ENCODE data around the gene RCE1. TPM values are rescaled to one million over a fixed set of nuclear protein-coding genes. Genes with fewer than 3 reads are reported as not detected.

RCE1 gene
- total RNA-seq, 1 experiment from 2014 or later, result 43.7 TPM

GRCh38 chr11:66800720-66801428 is 42.4 kb upstream of the RCE1 start:
- no TSS peak for BruUV-seq (replicated peaks)
- no peak overlapping the region for H3K27ac ChIP-seq (ENCODE audit: low read length)
- no peaks in the 10 kb centered on the region for H3K36me3 ChIP-seq (ENCODE audit: control insufficient read depth, insufficient read depth, low read length)
- TF ChIP-seq POLR2AphosphoS5 (IDR thresholded peaks at IDR 0.05; ENCODE audit: low read depth, low read length) (no peak), TCF7L2 (IDR thresholded peaks at IDR 0.05; ENCODE audit: low read depth, low read length) (no peak), SIN3A (IDR thresholded peaks at IDR 0.05; ENCODE audit: borderline replicate concordance, insufficient read depth, low read depth, low read length) (no peak)
- TF ChIP-seq, protein P1, sequence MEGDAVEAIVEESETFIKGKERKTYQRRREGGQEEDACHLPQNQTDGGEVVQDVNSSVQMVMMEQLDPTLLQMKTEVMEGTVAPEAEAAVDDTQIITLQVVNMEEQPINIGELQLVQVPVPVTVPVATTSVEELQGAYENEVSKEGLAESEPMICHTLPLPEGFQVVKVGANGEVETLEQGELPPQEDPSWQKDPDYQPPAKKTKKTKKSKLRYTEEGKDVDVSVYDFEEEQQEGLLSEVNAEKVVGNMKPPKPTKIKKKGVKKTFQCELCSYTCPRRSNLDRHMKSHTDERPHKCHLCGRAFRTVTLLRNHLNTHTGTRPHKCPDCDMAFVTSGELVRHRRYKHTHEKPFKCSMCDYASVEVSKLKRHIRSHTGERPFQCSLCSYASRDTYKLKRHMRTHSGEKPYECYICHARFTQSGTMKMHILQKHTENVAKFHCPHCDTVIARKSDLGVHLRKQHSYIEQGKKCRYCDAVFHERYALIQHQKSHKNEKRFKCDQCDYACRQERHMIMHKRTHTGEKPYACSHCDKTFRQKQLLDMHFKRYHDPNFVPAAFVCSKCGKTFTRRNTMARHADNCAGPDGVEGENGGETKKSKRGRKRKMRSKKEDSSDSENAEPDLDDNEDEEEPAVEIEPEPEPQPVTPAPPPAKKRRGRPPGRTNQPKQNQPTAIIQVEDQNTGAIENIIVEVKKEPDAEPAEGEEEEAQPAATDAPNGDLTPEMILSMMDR (IDR thresholded peaks at IDR 0.05), result no peak
- TF ChIP-seq, protein P2, sequence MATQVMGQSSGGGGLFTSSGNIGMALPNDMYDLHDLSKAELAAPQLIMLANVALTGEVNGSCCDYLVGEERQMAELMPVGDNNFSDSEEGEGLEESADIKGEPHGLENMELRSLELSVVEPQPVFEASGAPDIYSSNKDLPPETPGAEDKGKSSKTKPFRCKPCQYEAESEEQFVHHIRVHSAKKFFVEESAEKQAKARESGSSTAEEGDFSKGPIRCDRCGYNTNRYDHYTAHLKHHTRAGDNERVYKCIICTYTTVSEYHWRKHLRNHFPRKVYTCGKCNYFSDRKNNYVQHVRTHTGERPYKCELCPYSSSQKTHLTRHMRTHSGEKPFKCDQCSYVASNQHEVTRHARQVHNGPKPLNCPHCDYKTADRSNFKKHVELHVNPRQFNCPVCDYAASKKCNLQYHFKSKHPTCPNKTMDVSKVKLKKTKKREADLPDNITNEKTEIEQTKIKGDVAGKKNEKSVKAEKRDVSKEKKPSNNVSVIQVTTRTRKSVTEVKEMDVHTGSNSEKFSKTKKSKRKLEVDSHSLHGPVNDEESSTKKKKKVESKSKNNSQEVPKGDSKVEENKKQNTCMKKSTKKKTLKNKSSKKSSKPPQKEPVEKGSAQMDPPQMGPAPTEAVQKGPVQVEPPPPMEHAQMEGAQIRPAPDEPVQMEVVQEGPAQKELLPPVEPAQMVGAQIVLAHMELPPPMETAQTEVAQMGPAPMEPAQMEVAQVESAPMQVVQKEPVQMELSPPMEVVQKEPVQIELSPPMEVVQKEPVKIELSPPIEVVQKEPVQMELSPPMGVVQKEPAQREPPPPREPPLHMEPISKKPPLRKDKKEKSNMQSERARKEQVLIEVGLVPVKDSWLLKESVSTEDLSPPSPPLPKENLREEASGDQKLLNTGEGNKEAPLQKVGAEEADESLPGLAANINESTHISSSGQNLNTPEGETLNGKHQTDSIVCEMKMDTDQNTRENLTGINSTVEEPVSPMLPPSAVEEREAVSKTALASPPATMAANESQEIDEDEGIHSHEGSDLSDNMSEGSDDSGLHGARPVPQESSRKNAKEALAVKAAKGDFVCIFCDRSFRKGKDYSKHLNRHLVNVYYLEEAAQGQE (IDR thresholded peaks at IDR 0.05; ENCODE audit: insufficient read depth in 1 of 2, low read depth in 2 of 2, low read length in 1 of 2), result no peak
- no peaks in the 10 kb centered on the region for H3K27me3 ChIP-seq (ENCODE audit: control insufficient read depth, insufficient read depth, low read length)
- ChIA-PET POLR2A (no interaction called here), CTCF (no interaction called here)
- no peak overlapping the region for H3K4me3 ChIP-seq (ENCODE audit: low read depth in 2 of 2, low read length in 2 of 2)
- H3K9me3 ChIP-seq (ENCODE audit: control insufficient read depth, insufficient read depth, low read depth, low read length), result no peaks in the 10 kb centered on the region
- intact Hi-C loops (cut with micrococcal nuclease; ENCODE audit: unreplicated experiment) (no loop called here), in situ Hi-C loops (cut with HindIII; ENCODE audit: low pct_unique_long_range_greater_than_20kb, low sequenced_read_pairs) (no loop called here)
- no peak for ATAC-seq
- no peaks in the 10 kb centered on the region for H3K4me1 ChIP-seq (ENCODE audit: control insufficient read depth, insufficient read depth, low read length)
- no peak for DNase-seq (ENCODE audit: low read depth, low spot score)

GRCh38 chr11:66809592-66809991 is 33.6 kb upstream of the RCE1 start:
- no peak for DNase-seq (ENCODE audit: low read depth, low spot score)
- ChIA-PET POLR2A (no interaction called here), CTCF (no interaction called here)
- intact Hi-C loops (cut with micrococcal nuclease; ENCODE audit: unreplicated experiment) (no loop called here), in situ Hi-C loops (cut with HindIII; ENCODE audit: low pct_unique_long_range_greater_than_20kb, low sequenced_read_pairs) (no loop called here)
- TF ChIP-seq SIN3A (IDR thresholded peaks at IDR 0.05; ENCODE audit: borderline replicate concordance, insufficient read depth, low read depth, low read length), result no peak
- TF ChIP-seq, protein P2 (IDR thresholded peaks at IDR 0.05; ENCODE audit: insufficient read depth in 1 of 2, low read depth in 2 of 2, low read length in 1 of 2), result no peak
- TF ChIP-seq, protein P1 (IDR thresholded peaks at IDR 0.05), result no peak
- no peak for TF ChIP-seq TCF7L2 (IDR thresholded peaks at IDR 0.05; ENCODE audit: low read depth, low read length)
- no peak for TF ChIP-seq POLR2AphosphoS5 (IDR thresholded peaks at IDR 0.05; ENCODE audit: low read depth, low read length)
- Histone ChIP-seq H3K9me3 (ENCODE audit: control insufficient read depth, insufficient read depth, low read depth, low read length) (no peaks in the 10 kb centered on the region), H3K4me1 (ENCODE audit: control insufficient read depth, insufficient read depth, low read length) (no peaks in the 10 kb centered on the region), H3K36me3 (ENCODE audit: control insufficient read depth, insufficient read depth, low read length) (no peaks in the 10 kb centered on the region), H3K27ac (ENCODE audit: low read length) (no peak overlapping the region), H3K4me3 (ENCODE audit: low read depth in 2 of 2, low read length in 2 of 2) (no peak overlapping the region), H3K27me3 (ENCODE audit: control insufficient read depth, insufficient read depth, low read length) (no peaks in the 10 kb centered on the region)
- ATAC-seq, result no peak
- no TSS peak for BruUV-seq (replicated peaks)

All from Panc1 (cell line).